Trophoblast cell (in vitro differentiated cells and primary cell): ENCODE measurements around the gene DOCK2.
"Not testable (repeated sequence)": the region's sequence is repeated elsewhere in the genome, so short reads cannot be mapped to it uniquely, and the experiment has no call there.

Source experiments
- DNase-seq, 2 donors: peaks; one replicate each; pipeline ENCODE4 v3.0.0-alpha.2; 2016
- H2AFZ ChIP-seq: 2 replicates; pipeline ENCODE4 v1.6.1; 2013; ENCODE audit warnings: low read length, moderate library complexity, mild to moderate bottlenecking; ENCODE audit not compliant: insufficient read depth, poor library complexity
- H2AK5ac ChIP-seq: 2 replicates; pipeline ENCODE4 v1.6.1; 2013; ENCODE audit warnings: mild to moderate bottlenecking, low read length
- H2BK120ac ChIP-seq: 2 replicates; pipeline ENCODE4 v1.6.1; 2013; ENCODE audit warnings: low read length, mild to moderate bottlenecking, moderate library complexity; ENCODE audit not compliant: insufficient read depth, poor library complexity
- H2BK12ac ChIP-seq: 2 replicates; pipeline ENCODE4 v1.6.1; 2013; ENCODE audit warnings: mild to moderate bottlenecking, low read length, moderate library complexity
- H2BK5ac ChIP-seq: 2 replicates; pipeline ENCODE4 v1.6.1; 2013; ENCODE audit warnings: low read length, low read depth, moderate library complexity, mild to moderate bottlenecking; ENCODE audit not compliant: poor library complexity
- H3K14ac ChIP-seq: 2 replicates; pipeline ENCODE4 v1.6.1; 2013; ENCODE audit warnings: mild to moderate bottlenecking, low read length
- H3K18ac ChIP-seq: 2 replicates; pipeline ENCODE4 v1.6.1; 2013; ENCODE audit warnings: mild to moderate bottlenecking, low read length
- H3K23ac ChIP-seq: 2 replicates; pipeline ENCODE4 v1.6.1; 2013; ENCODE audit warnings: low read length
- H3K27ac ChIP-seq: 2 replicates; pipeline ENCODE4 v1.5.1; 2013; ENCODE audit warnings: low read depth, mild to moderate bottlenecking, inconsistent platforms, low read length, moderate library complexity
- H3K27me3 ChIP-seq: 2 replicates; pipeline ENCODE4 v1.6.1; 2013; ENCODE audit warnings: inconsistent platforms, mild to moderate bottlenecking, low read length, moderate library complexity; ENCODE audit not compliant: insufficient read depth
- H3K36me3 ChIP-seq, 2 experiments: 1 replicate in 1 of 2; 2 replicates in 1 of 2; pipeline ENCODE4 v1.6.1; 2013; ENCODE audit warnings: low read length in 2 of 2, mild to moderate bottlenecking in 2 of 2, moderate library complexity in 1 of 2; ENCODE audit not compliant: insufficient read depth in 2 of 2, control insufficient read depth in 1 of 2
- H3K4ac ChIP-seq: 2 replicates; pipeline ENCODE4 v1.6.1; 2013; ENCODE audit warnings: low read depth, mild to moderate bottlenecking, low read length, moderate library complexity
- H3K4me1 ChIP-seq, 2 experiments: 1 replicate in 1 of 2; 2 replicates in 1 of 2; pipeline ENCODE4 v1.6.1; 2013; ENCODE audit warnings: low read length in 2 of 2, mild to moderate bottlenecking in 2 of 2, moderate library complexity in 1 of 2; ENCODE audit not compliant: insufficient read depth in 2 of 2, control insufficient read depth in 1 of 2
- H3K4me2 ChIP-seq: 2 replicates; pipeline ENCODE4 v1.6.1; 2013; ENCODE audit warnings: inconsistent platforms, mild to moderate bottlenecking, low read length, moderate library complexity
- H3K4me3 ChIP-seq: 2 replicates; pipeline ENCODE4 v1.5.1; 2013; ENCODE audit warnings: mild to moderate bottlenecking, low read depth, low read length, inconsistent platforms
- H3K79me1 ChIP-seq: one replicate; pipeline ENCODE4 v1.6.1; 2013; ENCODE audit warnings: low read length
- H3K79me2 ChIP-seq: 2 replicates; pipeline ENCODE4 v1.6.1; 2013; ENCODE audit warnings: low read length, mild to moderate bottlenecking; ENCODE audit not compliant: control insufficient read depth, insufficient read depth, poor library complexity
- H3K9ac ChIP-seq: 2 replicates; pipeline ENCODE4 v1.6.1; 2013; ENCODE audit warnings: mild to moderate bottlenecking, low read length
- H3K9me3 ChIP-seq: 2 replicates; pipeline ENCODE4 v1.6.1; 2013; ENCODE audit warnings: low read depth, mild to moderate bottlenecking, control low read depth, inconsistent platforms, low read length; ENCODE audit not compliant: insufficient read depth
- H4K12ac ChIP-seq: 2 replicates; pipeline ENCODE4 v1.6.1; 2013; ENCODE audit warnings: low read depth, mild to moderate bottlenecking, low read length, moderate library complexity
- H4K8ac ChIP-seq: 2 replicates; pipeline ENCODE4 v1.6.1; 2013; ENCODE audit warnings: low read depth, mild to moderate bottlenecking, low read length, moderate library complexity
- H4K91ac ChIP-seq: one replicate; pipeline ENCODE4 v1.6.1; 2013; ENCODE audit warnings: low read depth, mild to moderate bottlenecking, low read length, moderate library complexity
- WGBS: extraction: QIAGEN DNeasy Blood & Tissue Kit; methylation state at CpG from one replicate; pipeline ENCODE4 v1.1.7; 2013; ENCODE audit warnings: missing lambda C conversion rate; ENCODE audit not compliant: insufficient read length, insufficient coverage; ENCODE audit errors: extremely low coverage; 5-methylcytosine and 5-hydroxymethylcytosine counted together

DOCK2 gene

DNA sequence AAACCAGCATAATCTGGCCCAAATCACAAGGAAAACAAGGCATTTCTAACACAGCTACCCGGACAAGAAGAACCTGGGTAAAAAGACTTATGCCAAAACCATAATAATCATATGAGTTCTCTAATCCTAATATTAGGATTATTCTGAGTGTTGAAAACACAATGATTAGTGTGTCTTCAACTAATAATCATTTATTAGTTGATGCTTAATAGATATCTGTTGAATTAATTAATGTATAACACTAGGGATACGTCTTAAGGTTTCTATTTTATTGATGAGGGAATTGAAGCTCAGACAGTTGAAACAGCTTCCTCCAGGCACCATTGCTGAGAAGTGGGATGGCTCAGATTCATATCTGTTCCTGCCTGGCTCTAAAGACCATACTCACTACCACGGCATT is 112.2 kb downstream of the DOCK2 start:
- Histone ChIP-seq H3K4me1 (no peaks in the 10 kb centered on the region), H4K91ac (no peak overlapping the region), H2BK5ac (no peak overlapping the region), H3K4me3 (no peak overlapping the region), H3K4ac (no peak overlapping the region), H3K4me2 (no peak overlapping the region), H4K8ac (no peak overlapping the region), H3K36me3 (no peaks in the 10 kb centered on the region), H4K12ac (no peak overlapping the region), H2AFZ (no peak overlapping the region), H3K23ac (no peak overlapping the region), H3K9ac (no peak overlapping the region), H3K14ac (no peak overlapping the region), H3K9me3 (no peaks in the 10 kb centered on the region), H3K79me2 (no peaks in the 10 kb centered on the region), H2AK5ac (no peak overlapping the region), H2BK12ac (no peak overlapping the region), H3K27ac (no peak overlapping the region), H2BK120ac (no peak overlapping the region), H3K18ac (no peak overlapping the region), H3K79me1 (no peaks in the 10 kb centered on the region), H3K27me3 (no peaks in the 10 kb centered on the region)
- no peak for DNase-seq
- WGBS, result no CpG with 5 or more reads among the region's 3 CpGs

DNA sequence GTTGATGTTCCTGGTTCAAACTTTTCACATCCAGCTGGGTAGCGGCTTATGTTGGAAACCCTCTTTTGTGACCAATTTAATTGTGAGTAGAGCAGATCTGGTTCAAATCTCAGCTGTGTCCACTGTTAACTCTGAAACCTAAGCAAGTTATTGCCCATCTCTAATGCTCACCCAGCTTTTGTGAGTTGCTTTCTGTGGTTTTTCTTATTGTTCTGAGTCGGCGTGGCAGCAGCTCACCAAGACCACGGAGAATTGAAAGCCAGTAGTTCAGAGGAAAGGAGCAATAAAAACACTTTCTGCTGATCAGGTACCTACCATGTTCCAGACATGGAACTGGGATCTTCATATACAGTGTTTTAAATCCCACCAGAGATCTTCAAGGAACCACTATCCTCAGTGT is 114.4 kb downstream of the DOCK2 start:
- no peak for DNase-seq
- no CpG with 5 or more reads among the region's 4 CpGs for WGBS
- Histone ChIP-seq H2BK5ac (no peak overlapping the region), H2BK120ac (no peak overlapping the region), H2AK5ac (no peak overlapping the region), H3K4me3 (no peak overlapping the region), H3K27ac (no peak overlapping the region), H3K4me1 (no peaks in the 10 kb centered on the region), H3K14ac (no peak overlapping the region), H3K79me2 (no peaks in the 10 kb centered on the region), H4K91ac (no peak overlapping the region), H3K4ac (no peak overlapping the region), H3K36me3 (no peaks in the 10 kb centered on the region), H3K18ac (no peak overlapping the region), H3K4me2 (no peak overlapping the region), H3K9me3 (no peaks in the 10 kb centered on the region), H3K79me1 (no peaks in the 10 kb centered on the region), H4K12ac (no peak overlapping the region), H4K8ac (no peak overlapping the region), H3K23ac (no peak overlapping the region), H2AFZ (no peak overlapping the region), H3K27me3 (no peaks in the 10 kb centered on the region), H3K9ac (no peak overlapping the region), H2BK12ac (no peak overlapping the region)

DNA sequence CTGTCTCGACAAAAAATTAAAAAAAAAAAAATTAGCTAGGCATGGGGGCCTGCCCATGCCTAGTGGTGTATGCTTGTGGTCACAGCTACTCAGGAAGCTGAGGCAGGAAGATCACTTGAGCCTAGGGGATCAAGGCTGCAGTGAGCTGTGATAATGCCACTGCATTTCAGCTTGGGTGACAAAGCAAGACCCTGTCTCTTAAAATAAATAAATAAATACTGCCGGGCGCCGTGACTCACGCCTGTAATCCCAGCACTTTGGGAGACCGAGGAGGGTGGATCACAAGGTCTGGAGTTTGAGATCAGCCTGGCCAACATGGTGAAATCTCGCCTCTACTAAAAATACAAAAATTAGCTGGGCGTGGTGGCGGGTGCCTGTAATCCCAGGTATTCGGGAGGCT is 115.5 kb downstream of the DOCK2 start:
- H2BK12ac ChIP-seq, H4K91ac ChIP-seq: not testable (repeated sequence)

DNA sequence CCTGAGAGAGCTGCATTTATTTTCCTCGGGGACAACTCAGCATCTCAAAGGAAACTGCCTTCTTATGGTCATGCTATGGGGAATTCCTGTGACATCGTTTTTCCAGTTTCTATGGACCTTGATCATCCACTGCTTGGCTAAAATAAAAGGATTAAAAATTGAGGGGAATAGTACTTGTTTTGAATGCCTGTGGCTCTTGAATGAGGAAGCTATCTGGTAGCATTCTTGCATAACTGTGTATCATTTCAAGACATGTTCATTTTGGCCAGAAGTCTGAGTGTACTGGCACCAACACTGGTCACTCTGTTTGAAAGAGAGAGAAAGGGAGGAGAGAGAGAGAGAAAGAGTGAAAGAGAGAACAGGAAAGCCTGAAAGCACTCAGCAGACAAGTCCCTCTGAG is 116.7 kb downstream of the DOCK2 start:
- Histone ChIP-seq H3K27me3 (no peaks in the 10 kb centered on the region), H2AK5ac (no peak overlapping the region), H3K9me3 (no peaks in the 10 kb centered on the region), H4K8ac (no peak overlapping the region), H4K12ac (no peak overlapping the region), H3K4me3 (no peak overlapping the region), H3K36me3 (no peaks in the 10 kb centered on the region), H3K4me1 (no peaks in the 10 kb centered on the region), H3K79me2 (no peaks in the 10 kb centered on the region), H2AFZ (no peak overlapping the region), H3K27ac (no peak overlapping the region), H3K18ac (no peak overlapping the region), H3K4ac (no peak overlapping the region), H2BK5ac (no peak overlapping the region), H4K91ac (no peak overlapping the region), H2BK12ac (no peak overlapping the region), H3K9ac (no peak overlapping the region), H3K79me1 (no peaks in the 10 kb centered on the region), H3K4me2 (no peak overlapping the region), H3K14ac (no peak overlapping the region), H2BK120ac (no peak overlapping the region), H3K23ac (no peak overlapping the region)
- WGBS, result no CpG with 5 or more reads among the region's 2 CpGs
- no peak for DNase-seq

More for the DNA sequence above, 115.5 kb downstream of the DOCK2 start:
- not testable (repeated sequence) for H3K4me2 ChIP-seq, DNase-seq, H3K9ac ChIP-seq, H3K36me3 ChIP-seq, H4K12ac ChIP-seq, H3K27ac ChIP-seq, H2AK5ac ChIP-seq, H3K4me1 ChIP-seq, H3K18ac ChIP-seq, H2BK120ac ChIP-seq, H3K27me3 ChIP-seq, H3K4me3 ChIP-seq, H3K23ac ChIP-seq, H3K9me3 ChIP-seq, H3K79me1 ChIP-seq, H3K79me2 ChIP-seq, H2BK5ac ChIP-seq, H2AFZ ChIP-seq, H3K4ac ChIP-seq, H3K14ac ChIP-seq, H4K8ac ChIP-seq
- no CpG with 5 or more reads among the region's 10 CpGs for WGBS

DNA sequence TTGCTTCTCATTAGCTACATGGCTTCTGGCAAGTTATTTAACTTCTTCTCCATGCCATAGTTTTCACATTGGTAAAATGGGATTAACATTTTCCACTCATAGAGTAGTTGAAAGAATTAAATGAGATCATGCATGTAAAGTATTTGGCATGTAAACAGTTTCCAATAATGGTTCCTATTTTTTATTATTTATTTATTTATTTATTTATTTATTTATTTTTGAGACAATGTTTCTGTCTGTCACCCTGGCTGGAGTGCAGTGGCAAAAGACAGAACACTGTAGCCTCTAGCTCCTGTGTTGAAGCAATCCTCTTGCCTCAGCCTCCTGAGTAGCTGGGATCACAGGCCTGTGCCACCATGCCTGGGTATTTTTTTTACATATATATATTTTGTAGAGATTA is 117.7 kb downstream of the DOCK2 start:
- no peak overlapping the region for H2AFZ ChIP-seq
- no peak overlapping the region for H3K14ac ChIP-seq
- no peak overlapping the region for H3K4ac ChIP-seq
- H3K9me3 ChIP-seq, result no peaks in the 10 kb centered on the region
- no peak overlapping the region for H2BK5ac ChIP-seq
- H2BK120ac ChIP-seq, result no peak overlapping the region
- H3K23ac ChIP-seq, result no peak overlapping the region
- H3K4me2 ChIP-seq, result no peak overlapping the region
- no peaks in the 10 kb centered on the region for H3K79me2 ChIP-seq
- no peak overlapping the region for H4K12ac ChIP-seq
- no peak overlapping the region for H2BK12ac ChIP-seq
- no peak overlapping the region for H3K18ac ChIP-seq
- H3K27me3 ChIP-seq, result no peaks in the 10 kb centered on the region
- H3K79me1 ChIP-seq, result no peaks in the 10 kb centered on the region
- no peak overlapping the region for H4K8ac ChIP-seq
- H3K27ac ChIP-seq, result no peak overlapping the region
- H3K9ac ChIP-seq, result no peak overlapping the region
- no peaks in the 10 kb centered on the region for H3K36me3 ChIP-seq
- no peak overlapping the region for H4K91ac ChIP-seq
- H3K4me1 ChIP-seq, result no peaks in the 10 kb centered on the region
- DNase-seq, result no peak
- no peak overlapping the region for H3K4me3 ChIP-seq
- no peak overlapping the region for H2AK5ac ChIP-seq
